GM12801 (cell line): Measurements from ENCODE around the gene TNS1.

Source experiments
- CTCF ChIP-seq: IDR thresholded peaks from one replicate; pipeline ENCODE4 v1.5.1; 2011; ENCODE audit warnings: control low read depth; ENCODE audit not compliant: insufficient read length; ENCODE audit errors: extremely low read depth

The TNS1 gene

GRCh38 chr2:217794133-217794986 is 208.4 kb downstream of the TNS1 start:
- no peak for TF ChIP-seq CTCF

- no peak for TF ChIP-seq CTCF
These were observed 209.1 kb downstream of the TNS1 start for GRCh38 chr2:217793566-217794132.

- TF ChIP-seq CTCF: no peak
These were observed 209.9 kb downstream of the TNS1 start for GRCh38 chr2:217792626-217793527.

GRCh38 chr2:217791551-217791950 is 211.2 kb downstream of the TNS1 start:
- TF ChIP-seq CTCF: no peak

- TF ChIP-seq CTCF: no peak
These were observed 212.0 kb downstream of the TNS1 start for GRCh38 chr2:217790681-217791392.

GRCh38 chr2:217790195-217790594 is 212.6 kb downstream of the TNS1 start:
- no peak for TF ChIP-seq CTCF
